Stromal cell of bone marrow (primary cell): ENCODE results near the gene SELENOK.

Source experiments
- DNase-seq: peaks from one replicate; pipeline ENCODE4 v3.0.0-alpha.2; 2012; ENCODE audit warnings: low read depth

Gene SELENOK

GRCh38 chr3:53842436-53843194 is 49.0 kb downstream of the SELENOK start:
- DNase-seq = no peak

GRCh38 chr3:53841296-53841695 is 50.4 kb downstream of the SELENOK start:
- no peak for DNase-seq

- no peak for DNase-seq
Observed at GRCh38 chr3:53837331-53837730, 54.3 kb downstream of the SELENOK start.

GRCh38 chr3:53836084-53836872 is 55.4 kb downstream of the SELENOK start:
- no peak for DNase-seq

GRCh38 chr3:53835257-53835656 is 56.4 kb downstream of the SELENOK start:
- no peak for DNase-seq

GRCh38 chr3:53834429-53835095 is 57.1 kb downstream of the SELENOK start:
- no peak for DNase-seq
